ENCODE data around the gene LYSMD1. TPM values are rescaled to one million over a fixed set of nuclear protein-coding genes. Genes with fewer than 3 reads are reported as not detected.

LYSMD1 gene
- total RNA-seq, 1 donor from 2014 or later, result 11.4 TPM

- Mint-ChIP-seq H3K4me1 (peaks cover 13% of the 10 kb centered on the region), H3K4me3 (no peak overlapping the region), H3K27ac (no peak overlapping the region), H3K36me3 (peaks cover 47% of the 10 kb centered on the region), H3K9me3 (no peaks in the 10 kb centered on the region), H3K27me3 (ENCODE audit: low read depth) (no peaks in the 10 kb centered on the region)
- TF ChIP-seq, protein P1, sequence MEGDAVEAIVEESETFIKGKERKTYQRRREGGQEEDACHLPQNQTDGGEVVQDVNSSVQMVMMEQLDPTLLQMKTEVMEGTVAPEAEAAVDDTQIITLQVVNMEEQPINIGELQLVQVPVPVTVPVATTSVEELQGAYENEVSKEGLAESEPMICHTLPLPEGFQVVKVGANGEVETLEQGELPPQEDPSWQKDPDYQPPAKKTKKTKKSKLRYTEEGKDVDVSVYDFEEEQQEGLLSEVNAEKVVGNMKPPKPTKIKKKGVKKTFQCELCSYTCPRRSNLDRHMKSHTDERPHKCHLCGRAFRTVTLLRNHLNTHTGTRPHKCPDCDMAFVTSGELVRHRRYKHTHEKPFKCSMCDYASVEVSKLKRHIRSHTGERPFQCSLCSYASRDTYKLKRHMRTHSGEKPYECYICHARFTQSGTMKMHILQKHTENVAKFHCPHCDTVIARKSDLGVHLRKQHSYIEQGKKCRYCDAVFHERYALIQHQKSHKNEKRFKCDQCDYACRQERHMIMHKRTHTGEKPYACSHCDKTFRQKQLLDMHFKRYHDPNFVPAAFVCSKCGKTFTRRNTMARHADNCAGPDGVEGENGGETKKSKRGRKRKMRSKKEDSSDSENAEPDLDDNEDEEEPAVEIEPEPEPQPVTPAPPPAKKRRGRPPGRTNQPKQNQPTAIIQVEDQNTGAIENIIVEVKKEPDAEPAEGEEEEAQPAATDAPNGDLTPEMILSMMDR (IDR thresholded peaks at IDR 0.05; ENCODE audit: unreplicated experiment), result no peak
- DNase-seq (ENCODE audit: low spot score in 2 of 2, unreplicated experiment in 2 of 2), result no peak
Measured at GRCh38 chr1:151184211-151184610, 18.5 kb upstream of the LYSMD1 start.

DNA sequence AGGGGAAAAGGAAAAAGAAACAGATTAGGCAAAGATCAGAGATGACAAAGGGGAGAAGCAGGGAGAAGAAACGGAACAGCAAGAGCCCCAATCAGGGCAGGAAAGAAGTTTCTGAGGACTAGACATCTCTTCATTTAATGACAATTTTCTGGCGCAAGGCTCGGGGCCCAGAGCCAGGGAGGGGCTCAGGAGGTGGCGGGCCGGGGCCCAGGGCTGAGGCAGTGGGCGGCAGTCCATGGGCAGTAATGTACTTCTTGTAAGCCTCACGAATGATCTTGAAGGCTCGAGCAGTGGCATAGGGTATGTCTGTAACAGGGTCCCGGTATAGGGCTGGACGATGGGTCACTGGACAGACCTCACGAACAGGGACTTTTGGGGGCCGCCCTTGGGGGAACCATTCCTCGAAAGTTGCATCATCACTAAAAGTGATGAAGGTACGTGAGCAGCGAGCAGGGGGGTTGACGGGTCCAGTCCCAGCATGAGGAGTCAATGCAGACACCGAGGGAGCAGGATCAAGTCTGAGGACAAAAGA lies 10.9 kb upstream of the LYSMD1 start:
- Mint-ChIP-seq H3K27ac (no peak overlapping the region), H3K4me1 (no peaks in the 10 kb centered on the region), H3K36me3 (peaks cover 38% of the 10 kb centered on the region), H3K9me3 (no peaks in the 10 kb centered on the region), H3K4me3 (no peak overlapping the region), H3K27me3 (ENCODE audit: low read depth) (no peaks in the 10 kb centered on the region)
- TF ChIP-seq, protein P1 (IDR thresholded peaks at IDR 0.05; ENCODE audit: unreplicated experiment), result no peak
- no peak for DNase-seq (ENCODE audit: low spot score in 2 of 2, unreplicated experiment in 2 of 2)

GRCh38 chr1:151175863-151176262 lies 10.2 kb upstream of the LYSMD1 start, which contains the start of gene TMOD4:
Gene TMOD4, minus strand, starts transcription at chr1:151175981. Its CDS starts 1,106 bp downstream, at chr1:151174875.
- TF ChIP-seq, protein P1 (IDR thresholded peaks at IDR 0.05; ENCODE audit: unreplicated experiment), result no peak
- peaks cover 32% of the 10 kb centered on the region for H3K36me3 Mint-ChIP-seq
- no peak for DNase-seq (ENCODE audit: low spot score in 2 of 2, unreplicated experiment in 2 of 2)
- no peaks in the 10 kb centered on the region for H3K9me3 Mint-ChIP-seq
- no peak within 1 kb of the TSS for H3K4me3 Mint-ChIP-seq
- H3K27me3 Mint-ChIP-seq (ENCODE audit: low read depth), result no peaks in the 10 kb centered on the region
- no peak within 1 kb of the TSS for H3K27ac Mint-ChIP-seq
- no peaks in the 10 kb centered on the region for H3K4me1 Mint-ChIP-seq

GRCh38 chr1:151175041-151175741 lies 9.5 kb upstream of the LYSMD1 start:
- no peak overlapping the region for H3K27ac Mint-ChIP-seq
- H3K27me3 Mint-ChIP-seq (ENCODE audit: low read depth), result no peaks in the 10 kb centered on the region
- H3K4me1 Mint-ChIP-seq, result no peaks in the 10 kb centered on the region
- H3K36me3 Mint-ChIP-seq, result peaks cover 28% of the 10 kb centered on the region
- H3K4me3 Mint-ChIP-seq, result no peak overlapping the region
- no peaks in the 10 kb centered on the region for H3K9me3 Mint-ChIP-seq
- TF ChIP-seq, protein P1 (IDR thresholded peaks at IDR 0.05; ENCODE audit: unreplicated experiment), result no peak
- DNase-seq (ENCODE audit: low spot score in 2 of 2, unreplicated experiment in 2 of 2), result no peak

- no peak for DNase-seq (ENCODE audit: low spot score in 2 of 2, unreplicated experiment in 2 of 2)
Measured at GRCh38 chr1:151171190-151171589, 5.5 kb upstream of the LYSMD1 start.

More at GRCh38 chr1:151171190-151171589, 5.5 kb upstream of the LYSMD1 start:
- TF ChIP-seq, protein P1 (IDR thresholded peaks at IDR 0.05; ENCODE audit: unreplicated experiment), result no peak
- peaks cover 6% of the 10 kb centered on the region for H3K4me1 Mint-ChIP-seq
- no peak overlapping the region for H3K27ac Mint-ChIP-seq
- H3K36me3 Mint-ChIP-seq, result peaks cover 11% of the 10 kb centered on the region
- H3K27me3 Mint-ChIP-seq (ENCODE audit: low read depth), result no peaks in the 10 kb centered on the region
- no peak overlapping the region for H3K4me3 Mint-ChIP-seq
- no peaks in the 10 kb centered on the region for H3K9me3 Mint-ChIP-seq

Measured in mesothelial cell of epicardium (in vitro differentiated cells).